A673 (cell line): ENCODE data around the gene CMBL. TPM values are rescaled to one million over a fixed set of nuclear protein-coding genes. Genes with fewer than 3 reads are reported as not detected.

Source experiments
- BruUV-seq: library from RNA; stranded (reverse); fragments of 400-500 nt; replicated peaks from 2 replicates; lab custom pipeline; 2021; lab: Mats Ljungman, UMichigan
- CTCF ChIA-PET: fragments of 300-600 bp; sonication (Branson Sonifier 250); formaldehyde crosslinking; loops from one replicate; lab custom pipeline; 2022; ENCODE audit warnings: antibody characterized with exemption; lab: Charles Lee
- POLR2A ChIA-PET: fragments of 300-600 bp; sonication (Branson Sonifier 250); formaldehyde crosslinking; loops from one replicate; lab custom pipeline; 2022; ENCODE audit warnings: antibody characterized with exemption; ENCODE audit not compliant: low non-redundant PET; lab: Charles Lee
- DNase-seq: peaks from one replicate; pipeline ENCODE4 v3.0.0-alpha.2; 2015; ENCODE audit warnings: low spot score
- H3K27ac ChIP-seq: fragments of 200-600 bp; sonication (generic); 2 replicates; pipeline ENCODE4 v1.5.1; 2016; ENCODE audit warnings: mixed run types, low read depth, mild to moderate bottlenecking, mixed read lengths, antibody characterized with exemption, low read length; ENCODE audit not compliant: poor library complexity, severe bottlenecking
- H3K27me3 ChIP-seq: fragments of 200-600 bp; sonication (generic); replicated peaks from 2 replicates; pipeline ENCODE4 v1.6.1; 2017; ENCODE audit warnings: mixed run types, low read depth, mild to moderate bottlenecking, mixed read lengths, antibody characterized with exemption, low read length; ENCODE audit not compliant: insufficient read depth, poor library complexity
- H3K36me3 ChIP-seq: fragments of 200-600 bp; sonication (generic); 2 replicates; pipeline ENCODE4 v1.6.1; 2016; ENCODE audit warnings: mixed run types, mild to moderate bottlenecking, mixed read lengths, antibody characterized with exemption, low read length; ENCODE audit not compliant: insufficient read depth, poor library complexity, severe bottlenecking
- H3K4me1 ChIP-seq: fragments of 200-600 bp; sonication (generic); 2 replicates; pipeline ENCODE4 v1.6.1; 2017; ENCODE audit warnings: mixed run types, mild to moderate bottlenecking, mixed read lengths, antibody characterized with exemption, low read length; ENCODE audit not compliant: insufficient read depth, poor library complexity, severe bottlenecking
- H3K4me3 ChIP-seq: fragments of 200-600 bp; sonication (generic); 2 replicates; pipeline ENCODE4 v1.5.1; 2016; ENCODE audit warnings: low read depth, mixed run types, mild to moderate bottlenecking, mixed read lengths, low read length; ENCODE audit not compliant: poor library complexity, severe bottlenecking
- H3K9me3 ChIP-seq: fragments of 200-600 bp; sonication (generic); 2 replicates; pipeline ENCODE4 v1.6.1; 2016; ENCODE audit warnings: mixed run types, low read depth, mild to moderate bottlenecking, mixed read lengths, antibody characterized with exemption, low read length; ENCODE audit not compliant: poor library complexity, severe bottlenecking
- CTCF ChIP-seq: fragments of 300-800, 200-600 bp; sonication (generic); conservative IDR thresholded peaks from 2 replicates; pipeline ENCODE4 v1.5.1; 2017; ENCODE audit warnings: low read depth, mild to moderate bottlenecking, antibody characterized with exemption, low read length, moderate library complexity, mixed read lengths
- EZH2 ChIP-seq: fragments of 200-600 bp; sonication (generic); IDR thresholded peaks from 2 replicates; pipeline ENCODE4 v1.6.1; 2017; ENCODE audit warnings: borderline replicate concordance, low read depth, mild to moderate bottlenecking, mixed read lengths, antibody characterized with exemption, low read length; ENCODE audit not compliant: poor library complexity, severe bottlenecking
- intact Hi-C: fragments of 100-400 bp; cut with micrococcal nuclease; formaldehyde crosslinking; loops from one replicate; pipeline ENCODE4 v1.10.0; 2022; ENCODE audit not compliant: unreplicated experiment
- total RNA-seq: library from RNA; stranded (reverse); gene quantifications from 2 replicates; pipeline ENCODE4 v1.2.3, GENCODE V29; 2021

Gene CMBL
- total RNA-seq, 1 experiment from 2014 or later, result 17.2 TPM

DNA sequence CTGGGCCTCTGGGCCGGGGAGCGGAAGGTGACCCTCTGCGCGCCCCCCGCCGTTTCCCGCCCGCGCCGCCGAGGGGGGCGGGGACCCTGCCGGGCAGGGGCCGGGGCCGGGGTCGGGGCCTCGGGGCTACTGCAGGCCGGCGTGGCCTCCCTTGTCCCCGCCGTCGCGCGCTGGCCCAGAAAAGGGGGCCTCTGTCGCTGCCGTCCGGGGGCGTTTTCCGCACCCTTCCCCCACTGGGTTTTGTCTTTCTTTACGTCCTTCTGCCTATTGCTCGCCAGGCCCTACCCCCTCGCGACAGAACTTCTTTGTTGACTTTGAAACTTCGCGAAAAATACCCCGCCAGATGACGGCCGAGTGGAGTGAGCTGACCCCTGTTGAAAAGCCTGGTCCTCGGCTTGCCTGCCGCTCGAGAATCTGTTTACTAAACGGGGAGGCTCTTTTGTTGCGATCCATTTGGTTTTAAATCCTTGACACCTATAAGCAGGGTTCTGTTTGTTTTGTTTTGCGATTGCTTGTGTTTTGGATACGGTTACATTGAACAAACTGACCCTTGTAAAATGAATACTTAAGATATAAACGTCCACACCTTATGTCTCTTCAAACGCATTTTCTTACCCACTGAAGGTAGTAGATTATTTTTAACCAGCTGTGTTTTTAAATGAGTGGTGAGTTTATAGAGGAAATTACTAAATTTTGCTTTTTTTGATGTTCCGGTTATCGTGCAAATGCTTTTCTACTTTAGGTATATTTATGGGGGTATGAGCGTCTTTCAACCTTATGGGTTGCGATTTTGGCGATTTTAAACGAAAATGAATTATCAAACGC, 46.6 kb upstream of the CMBL start:
- ChIA-PET POLR2A (interaction anchor here (0.7 kb wide), 1 partner anchor 361 kb away, joined by 3 read pairs; no protein-coding TSS in a partner anchor), CTCF (no interaction called here)
- Histone ChIP-seq H3K27ac (peak overlapping the region; percentile 97), H3K9me3 (no peaks in the 10 kb centered on the region), H3K36me3 (no peaks in the 10 kb centered on the region), H3K27me3 (no peaks in the 10 kb centered on the region), H3K4me1 (peaks cover 13% of the 10 kb centered on the region), H3K4me3 (peak overlapping the region; percentile 78)
- BruUV-seq, result TSS peak; percentile 55
- TF ChIP-seq CTCF (no peak), EZH2 (no peak)
- DNase-seq, result peak; percentile 53
- intact Hi-C loops, result loop anchor here (5.0 kb wide), 1 partner anchor 102 kb away; the partner anchor contains the start of gene CCT5

GRCh38 chr5:10353241-10354047, 45.7 kb upstream of the CMBL start, which contains the start of gene MARCHF6:
TSS of gene MARCHF6 (plus strand) at chr5:10353695. CDS start at chr5:10353899, 204 bp downstream.
- H3K27me3 ChIP-seq, result no peaks in the 10 kb centered on the region
- H3K36me3 ChIP-seq, result no peaks in the 10 kb centered on the region
- peaks cover 13% of the 10 kb centered on the region for H3K4me1 ChIP-seq
- TF ChIP-seq EZH2 (no peak), CTCF (no peak)
- no peaks in the 10 kb centered on the region for H3K9me3 ChIP-seq
- no TSS peak for BruUV-seq
- ChIA-PET POLR2A (no interaction called here), CTCF (no interaction called here)
- intact Hi-C loops, result loop anchor here (5.0 kb wide), 1 partner anchor 101 kb away; the partner anchor contains the start of gene CCT5
- DNase-seq, result peak; percentile 93
- peak within 1 kb of the TSS; percentile 78 for H3K4me3 ChIP-seq
- peak within 1 kb of the TSS; percentile 97 for H3K27ac ChIP-seq

GRCh38 chr5:10352430-10353240, 44.9 kb upstream of the CMBL start:
- no peaks in the 10 kb centered on the region for H3K36me3 ChIP-seq
- no peaks in the 10 kb centered on the region for H3K9me3 ChIP-seq
- H3K4me1 ChIP-seq, result peaks cover 13% of the 10 kb centered on the region
- POLR2A ChIA-PET, result no interaction called here
- intact Hi-C loops, result loop anchor here (5.0 kb wide), 1 partner anchor 100 kb away; the partner anchor contains the start of gene CCT5
- TF ChIP-seq EZH2 (no peak), CTCF (no peak)
- H3K27ac ChIP-seq, result peak overlapping the region; percentile 97
- BruUV-seq, result TSS peak; percentile 91
- H3K4me3 ChIP-seq, result peak overlapping the region; percentile 78
- no peak for DNase-seq
- no peaks in the 10 kb centered on the region for H3K27me3 ChIP-seq
- CTCF ChIA-PET, result no interaction called here
